Measurements from ENCODE around the gene UVSSA.

- TF ChIP-seq CTCF (IDR thresholded peaks at IDR 0.05; ENCODE audit: low read depth, low read length) (no peak), EZH2phosphoT487 (IDR thresholded peaks at IDR 0.05; ENCODE audit: low read depth) (no peak)
Measured at GRCh38 chr4:1396806-1397455, 49.9 kb downstream of the UVSSA start.
